ENCODE measurements around the gene DNAJB1. TPM values are rescaled to one million over a fixed set of nuclear protein-coding genes. Genes with fewer than 3 reads are reported as not detected.

The DNAJB1 gene
- total RNA-seq, 1 experiment from 2014 or later = 77.7 TPM

GRCh38 chr19:14561847-14562351 lies 43.7 kb upstream of the DNAJB1 start:
- Histone ChIP-seq H3K23ac (ENCODE audit: insufficient read length, low read depth, low read length) (no peak overlapping the region), H2BK5ac (ENCODE audit: insufficient read length, low read length) (no peak overlapping the region), H3T11ph (ENCODE audit: low read length) (no peak overlapping the region), H3K56ac (ENCODE audit: insufficient read length, low read depth, low read length) (no peak overlapping the region), H4K8ac (replicated peaks; ENCODE audit: insufficient read length, low read depth, low read length) (no peak overlapping the region), H3K27me3 (ENCODE audit: insufficient read depth, low read length) (no peaks in the 10 kb centered on the region), H2BK12ac (ENCODE audit: insufficient read length, low read depth, low read length) (no peak overlapping the region), H3K4me2 (ENCODE audit: insufficient read depth, insufficient read length, low read length) (no peak overlapping the region), H3K79me2 (ENCODE audit: insufficient read depth, low read length) (peaks cover 1% of the 10 kb centered on the region; the same call in 1 of the 2 replicates), H4K91ac (ENCODE audit: insufficient read length, low read depth, low read length) (no peak overlapping the region), H3K14ac (ENCODE audit: insufficient read depth, low read length) (no peak overlapping the region), H3K23me2 (ENCODE audit: insufficient read length, low read depth, low read length, poor library complexity, severe bottlenecking) (no peaks in the 10 kb centered on the region), H2AFZ (ENCODE audit: low read length) (no peak overlapping the region), H3K79me1 (ENCODE audit: insufficient read depth, low read depth, low read length, poor library complexity, severe bottlenecking) (peaks cover 9% of the 10 kb centered on the region), H3K18ac (ENCODE audit: insufficient read length, low read depth, low read length) (no peak overlapping the region), H3K9ac (ENCODE audit: extremely low read depth, insufficient read length, low read length) (no peak overlapping the region), H2BK15ac (ENCODE audit: low read depth, low read length) (no peak overlapping the region), H2BK120ac (ENCODE audit: low read depth, low read length, poor library complexity, severe bottlenecking) (no peak overlapping the region), H3K9me3 (ENCODE audit: control insufficient read depth, low read depth, low read length) (no peaks in the 10 kb centered on the region), H4K5ac (ENCODE audit: insufficient read length, low read depth, low read length) (no peak overlapping the region), H3K4me1 (ENCODE audit: insufficient read depth, low read length) (no peaks in the 10 kb centered on the region; the same call in 1 of the 2 replicates), H3K4ac (ENCODE audit: low read depth, low read length) (no peak overlapping the region), H2AK5ac (ENCODE audit: insufficient read length, low read length) (no peak overlapping the region), H3K27ac (ENCODE audit: insufficient read length, low read depth, low read length) (no peak overlapping the region), H4K20me1 (ENCODE audit: control insufficient read depth, insufficient read depth, insufficient read length) (no peaks in the 10 kb centered on the region), H2BK20ac (ENCODE audit: low read depth, low read length, poor library complexity, severe bottlenecking) (no peak overlapping the region)
- Mint-ChIP-seq H3K4me3 (no peak overlapping the region; a peak in 1 of 5 replicates), H3K27me3 (ENCODE audit: low read depth) (no peaks in the 10 kb centered on the region), H3K9me3 (no peaks in the 10 kb centered on the region), H3K27ac (peak overlapping the region; percentile 78 to 93 (median 88); a peak in 4 of 7 replicates), H3K36me3 (ENCODE audit: insufficient read depth in 1 of 3, low read depth in 3 of 3) (peaks cover 2 to 7% (median 3%) of the 10 kb centered on the region in 3 experiments; a peak in 5 of 7 replicates), H3K4me1 (peaks cover 29 to 44% of the 10 kb centered on the region in 2 experiments)
- no CpG with 5 or more reads among the region's 22 CpGs for WGBS (ENCODE audit: extremely low coverage, insufficient read length, low lambda C conversion rate)
- TF ChIP-seq CTCF (conservative IDR thresholded peaks at IDR 0.05) = no peak
- DNase-seq = peak; percentile 48

All from H9 (cell line).